GM13977 (cell line): ENCODE results near the gene PBXIP1.

Source experiments
- DNase-seq: peaks from one replicate; pipeline ENCODE4 v3.0.0; 2012; ENCODE audit warnings: low spot score
- CTCF ChIP-seq: IDR thresholded peaks from 2 replicates; pipeline ENCODE4 v1.5.1; 2012; ENCODE audit warnings: mild to moderate bottlenecking, control low read depth; ENCODE audit not compliant: insufficient read depth; ENCODE audit errors: extremely low read depth, missing control alignments
- in situ Hi-C: fragments of 300-500 bp; cut with MboI; formaldehyde crosslinking; loops from one replicate; pipeline ENCODE4 v1.12.0; 2022; ENCODE audit warnings: low sequenced_read_pairs, low pct_unique_long_range_greater_than_20kb, mixed read lengths, inconsistent platforms; ENCODE audit not compliant: unreplicated experiment

Gene PBXIP1

GRCh38 chr1:155002464-155003226 is 46.7 kb upstream of the PBXIP1 start, which contains the start of gene ZBTB7B:
ZBTB7B (plus strand) TSS chr1:155002802; CDS start chr1:155014661, 11,859 bp downstream.
- peak; percentile 84 for DNase-seq
- in situ Hi-C loops = no loop called here
- no peak for TF ChIP-seq CTCF

GRCh38 chr1:155001675-155002463 is 46.0 kb upstream of the PBXIP1 start:
- in situ Hi-C loops = no loop called here
- peak; percentile 99 for DNase-seq
- TF ChIP-seq CTCF = peak; percentile 51

GRCh38 chr1:155001425-155001674 is 45.5 kb upstream of the PBXIP1 start:
- TF ChIP-seq CTCF = no peak
- DNase-seq = no peak
- in situ Hi-C loops = no loop called here

- peak; percentile 90 for DNase-seq
- no peak for TF ChIP-seq CTCF
- in situ Hi-C loops = no loop called here
Measured at GRCh38 chr1:155000726-155001424, 45.0 kb upstream of the PBXIP1 start.

- peak; percentile 58 for DNase-seq
Measured at GRCh38 chr1:155000411-155000725, 44.5 kb upstream of the PBXIP1 start.

More at GRCh38 chr1:155000411-155000725, 44.5 kb upstream of the PBXIP1 start:
- TF ChIP-seq CTCF = no peak
- in situ Hi-C loops = no loop called here
